Osteocyte (in vitro differentiated cells): ENCODE data around the gene GSE1. TPM values are rescaled to one million over a fixed set of nuclear protein-coding genes. Genes with fewer than 3 reads are reported as not detected.

ENCODE experiments used
- DNase-seq: peaks from one replicate; pipeline ENCODE4 v3.0.0; 2021; ENCODE audit warnings: mixed read lengths; ENCODE audit not compliant: unreplicated experiment; ENCODE audit errors: extremely low spot score
- H3K27ac Mint-ChIP-seq: one replicate; pipeline ENCODE4 v1.8.0; 2021; ENCODE audit warnings: mild to moderate bottlenecking, mixed read lengths; ENCODE audit not compliant: unreplicated experiment
- H3K27me3 Mint-ChIP-seq: one replicate; pipeline ENCODE4 v1.8.0; 2021; ENCODE audit warnings: mixed read lengths; ENCODE audit not compliant: unreplicated experiment
- H3K36me3 Mint-ChIP-seq: one replicate; pipeline ENCODE4 v1.8.0; 2021; ENCODE audit warnings: mixed read lengths; ENCODE audit not compliant: unreplicated experiment
- H3K4me1 Mint-ChIP-seq: one replicate; pipeline ENCODE4 v1.8.0; 2021; ENCODE audit warnings: mixed read lengths; ENCODE audit not compliant: unreplicated experiment
- H3K4me3 Mint-ChIP-seq: one replicate; pipeline ENCODE4 v1.8.0; 2021; ENCODE audit warnings: mild to moderate bottlenecking, moderate library complexity, mixed read lengths; ENCODE audit not compliant: unreplicated experiment
- H3K9me3 Mint-ChIP-seq: one replicate; pipeline ENCODE4 v1.8.0; 2021; ENCODE audit warnings: mixed read lengths; ENCODE audit not compliant: unreplicated experiment
- total RNA-seq: library from RNA; stranded (reverse); gene quantifications from 2 replicates; pipeline ENCODE4 v1.2.1, GENCODE V29; 2021
- TF ChIP-seq, protein P1 (sequence below): fragments of 200-600 bp; sonication (generic); IDR thresholded peaks from 2 replicates; pipeline ENCODE4 v1.5.0; 2021; ENCODE audit warnings: antibody characterized with exemption, mild to moderate bottlenecking, moderate library complexity

GSE1 gene
- total RNA-seq, 1 donor from 2014 or later, result 64.1 TPM

DNA sequence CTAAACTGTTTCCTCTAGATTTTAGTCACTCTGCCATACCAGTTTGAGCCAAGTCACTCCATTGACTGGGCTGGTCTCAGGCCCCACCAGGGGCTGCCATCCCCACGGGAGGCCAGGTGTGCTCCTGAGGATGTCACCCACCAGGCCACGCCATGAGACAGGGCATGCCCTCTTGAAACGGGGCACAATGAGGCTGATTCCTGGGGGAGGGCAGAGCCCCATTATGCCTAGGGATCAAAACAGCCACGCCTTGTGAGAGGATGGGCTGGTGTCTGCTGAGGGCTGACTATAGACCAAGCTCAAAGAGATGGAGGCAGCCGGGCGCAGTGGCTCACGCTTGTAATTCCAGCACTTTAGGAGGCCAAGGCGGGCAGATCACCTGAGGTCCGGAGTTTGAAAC lies 54.1 kb downstream of the GSE1 start:
- H3K36me3 Mint-ChIP-seq, result peaks cover 58% of the 10 kb centered on the region
- H3K27ac Mint-ChIP-seq, result no peak overlapping the region
- no peaks in the 10 kb centered on the region for H3K9me3 Mint-ChIP-seq
- TF ChIP-seq, protein P1, sequence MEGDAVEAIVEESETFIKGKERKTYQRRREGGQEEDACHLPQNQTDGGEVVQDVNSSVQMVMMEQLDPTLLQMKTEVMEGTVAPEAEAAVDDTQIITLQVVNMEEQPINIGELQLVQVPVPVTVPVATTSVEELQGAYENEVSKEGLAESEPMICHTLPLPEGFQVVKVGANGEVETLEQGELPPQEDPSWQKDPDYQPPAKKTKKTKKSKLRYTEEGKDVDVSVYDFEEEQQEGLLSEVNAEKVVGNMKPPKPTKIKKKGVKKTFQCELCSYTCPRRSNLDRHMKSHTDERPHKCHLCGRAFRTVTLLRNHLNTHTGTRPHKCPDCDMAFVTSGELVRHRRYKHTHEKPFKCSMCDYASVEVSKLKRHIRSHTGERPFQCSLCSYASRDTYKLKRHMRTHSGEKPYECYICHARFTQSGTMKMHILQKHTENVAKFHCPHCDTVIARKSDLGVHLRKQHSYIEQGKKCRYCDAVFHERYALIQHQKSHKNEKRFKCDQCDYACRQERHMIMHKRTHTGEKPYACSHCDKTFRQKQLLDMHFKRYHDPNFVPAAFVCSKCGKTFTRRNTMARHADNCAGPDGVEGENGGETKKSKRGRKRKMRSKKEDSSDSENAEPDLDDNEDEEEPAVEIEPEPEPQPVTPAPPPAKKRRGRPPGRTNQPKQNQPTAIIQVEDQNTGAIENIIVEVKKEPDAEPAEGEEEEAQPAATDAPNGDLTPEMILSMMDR, result no peak
- no peaks in the 10 kb centered on the region for H3K27me3 Mint-ChIP-seq
- no peak overlapping the region for H3K4me3 Mint-ChIP-seq
- no peak for DNase-seq
- H3K4me1 Mint-ChIP-seq, result no peaks in the 10 kb centered on the region

DNA sequence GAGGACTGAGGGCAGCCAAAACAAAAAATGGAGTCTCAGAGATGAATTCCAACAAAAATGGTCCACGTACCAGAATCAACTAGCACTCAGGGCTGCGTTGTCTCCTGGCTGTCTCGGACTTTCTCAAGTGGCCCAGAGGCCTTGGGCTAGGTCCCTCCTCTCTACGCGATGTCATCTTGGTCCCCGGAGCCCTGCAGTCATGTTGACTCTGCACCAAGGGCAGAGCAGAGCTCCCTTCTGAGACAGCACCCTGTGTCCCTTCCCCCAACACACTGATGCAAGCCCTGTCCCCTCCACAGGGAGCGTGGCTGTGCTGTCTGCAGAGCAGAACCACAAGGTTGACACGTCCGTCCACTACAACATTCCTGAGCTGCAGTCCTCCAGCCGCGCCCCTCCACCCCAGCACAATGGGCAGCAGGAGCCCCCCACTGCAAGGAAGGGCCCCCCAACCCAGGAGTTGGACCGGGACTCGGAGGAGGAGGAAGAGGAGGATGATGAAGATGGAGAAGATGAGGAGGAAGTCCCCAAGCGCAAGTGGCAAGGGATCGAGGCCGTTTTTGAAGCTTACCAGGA lies 54.8 kb downstream of the GSE1 start:
- no peaks in the 10 kb centered on the region for H3K9me3 Mint-ChIP-seq
- no peaks in the 10 kb centered on the region for H3K4me1 Mint-ChIP-seq
- no peak overlapping the region for H3K27ac Mint-ChIP-seq
- no peaks in the 10 kb centered on the region for H3K27me3 Mint-ChIP-seq
- peaks cover 59% of the 10 kb centered on the region for H3K36me3 Mint-ChIP-seq
- H3K4me3 Mint-ChIP-seq, result no peak overlapping the region
- TF ChIP-seq, protein P1, result no peak
- no peak for DNase-seq

DNA sequence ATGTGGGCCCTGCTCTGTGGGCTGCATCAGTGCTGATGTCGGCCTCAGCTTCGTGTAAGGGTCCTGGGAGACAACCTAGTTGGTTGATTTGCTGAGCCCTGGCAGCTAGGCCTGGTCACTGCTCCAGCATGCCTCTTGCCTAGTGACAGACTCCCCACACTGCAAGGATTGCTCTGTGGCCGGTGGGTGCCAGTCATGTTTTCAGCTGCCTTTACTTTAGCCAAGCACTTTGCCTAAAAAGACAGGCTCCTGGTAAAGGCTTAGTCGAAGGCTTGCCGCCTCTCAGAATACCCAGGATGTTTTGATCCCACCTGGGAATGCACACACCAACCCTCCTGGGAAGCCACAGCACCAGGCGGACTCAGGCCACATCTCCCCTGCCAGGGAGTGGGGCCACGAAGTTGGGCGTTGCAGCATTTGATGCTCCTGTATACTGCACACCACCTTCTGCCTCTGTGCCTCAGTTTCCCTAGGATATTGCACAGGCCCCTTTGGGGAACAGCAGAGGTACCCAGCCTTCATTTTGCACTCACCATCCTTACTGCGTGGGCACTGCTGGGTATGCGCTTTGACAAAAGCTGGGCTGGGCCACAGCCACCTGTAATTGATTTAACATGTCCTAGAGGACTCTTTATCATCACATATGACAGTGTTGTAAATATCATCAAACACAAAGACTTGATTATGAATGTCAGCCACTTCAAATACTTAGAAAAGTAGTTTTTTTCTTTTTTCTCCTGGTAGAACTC lies 55.7 kb downstream of the GSE1 start:
- Mint-ChIP-seq H3K27ac (no peak overlapping the region), H3K4me3 (no peak overlapping the region), H3K4me1 (no peaks in the 10 kb centered on the region), H3K27me3 (no peaks in the 10 kb centered on the region), H3K9me3 (no peaks in the 10 kb centered on the region), H3K36me3 (peaks cover 59% of the 10 kb centered on the region)
- TF ChIP-seq, protein P1, result no peak
- DNase-seq, result no peak

DNA sequence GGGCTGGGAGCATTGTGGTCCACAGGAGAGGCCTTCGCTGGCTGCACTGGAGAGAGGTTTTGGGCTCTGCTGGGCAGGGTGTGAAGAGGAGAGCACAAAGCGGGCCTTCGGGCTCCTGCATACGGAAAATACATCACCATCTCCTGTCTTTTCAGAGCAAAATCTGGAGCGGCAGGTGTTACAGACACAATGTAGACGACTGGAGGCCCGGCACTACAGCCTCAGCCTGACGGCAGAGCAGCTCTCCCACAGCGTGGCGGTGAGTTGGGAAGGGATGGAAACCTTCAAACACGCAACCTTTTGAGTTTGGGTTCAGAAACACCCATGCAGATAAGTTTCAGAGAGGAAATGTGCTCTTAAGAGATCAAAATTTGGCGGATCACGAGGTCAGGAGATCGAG lies 57.7 kb downstream of the GSE1 start:
- no peak for DNase-seq
- Mint-ChIP-seq H3K4me3 (no peak overlapping the region), H3K36me3 (peaks cover 58% of the 10 kb centered on the region), H3K9me3 (no peaks in the 10 kb centered on the region), H3K27ac (no peak overlapping the region), H3K4me1 (no peaks in the 10 kb centered on the region), H3K27me3 (no peaks in the 10 kb centered on the region)
- TF ChIP-seq, protein P1, result no peak

DNA sequence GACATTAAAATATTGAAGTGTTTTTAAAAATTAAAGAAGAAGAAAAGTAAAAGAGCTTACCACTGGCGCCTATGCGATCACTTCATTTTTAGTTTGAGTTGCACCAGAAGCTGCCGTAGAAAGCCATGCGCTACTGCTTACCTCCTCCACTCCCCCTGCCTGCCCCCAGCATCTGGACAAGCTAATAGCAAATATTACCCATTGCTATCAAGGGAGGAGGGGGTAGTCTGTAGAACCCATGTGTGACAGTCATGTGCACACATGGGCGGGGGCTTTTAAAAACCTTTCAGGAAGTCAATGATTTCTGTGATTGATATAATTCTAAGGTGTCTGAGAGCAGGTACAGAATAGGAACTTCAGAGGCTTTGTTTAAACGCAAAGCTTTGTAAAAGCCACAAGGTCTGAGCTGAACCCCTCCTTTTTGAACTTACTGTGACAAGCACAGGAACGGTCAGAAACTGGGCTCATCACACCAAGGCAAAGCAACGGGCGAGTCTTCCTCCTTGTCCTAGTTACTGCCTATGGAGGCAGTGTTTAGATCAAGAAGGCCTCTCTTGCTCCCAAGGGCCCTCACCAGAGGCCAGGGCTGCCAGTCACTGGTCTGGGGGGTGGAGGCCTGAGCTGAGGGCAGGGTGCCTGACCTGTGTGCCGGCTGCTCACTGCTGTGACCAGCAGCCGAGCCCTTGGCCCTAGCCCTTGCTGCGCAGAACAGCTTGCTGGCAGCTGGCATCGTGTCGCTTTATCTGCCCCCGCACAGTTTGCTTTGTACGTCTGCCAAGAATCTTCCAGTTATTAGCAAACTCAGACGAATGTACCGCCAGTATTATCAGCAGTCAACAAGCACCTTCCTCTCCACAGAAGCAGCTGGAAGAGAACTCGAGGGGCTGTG lies 60.7 kb downstream of the GSE1 start:
- H3K36me3 Mint-ChIP-seq, result peaks cover 46% of the 10 kb centered on the region
- no peak for DNase-seq
- TF ChIP-seq, protein P1, result no peak
- H3K4me3 Mint-ChIP-seq, result no peak overlapping the region
- H3K27ac Mint-ChIP-seq, result no peak overlapping the region
- no peaks in the 10 kb centered on the region for H3K27me3 Mint-ChIP-seq
- H3K4me1 Mint-ChIP-seq, result no peaks in the 10 kb centered on the region
- no peaks in the 10 kb centered on the region for H3K9me3 Mint-ChIP-seq
